ENCODE measurements around the gene OR13C8.

DNA sequence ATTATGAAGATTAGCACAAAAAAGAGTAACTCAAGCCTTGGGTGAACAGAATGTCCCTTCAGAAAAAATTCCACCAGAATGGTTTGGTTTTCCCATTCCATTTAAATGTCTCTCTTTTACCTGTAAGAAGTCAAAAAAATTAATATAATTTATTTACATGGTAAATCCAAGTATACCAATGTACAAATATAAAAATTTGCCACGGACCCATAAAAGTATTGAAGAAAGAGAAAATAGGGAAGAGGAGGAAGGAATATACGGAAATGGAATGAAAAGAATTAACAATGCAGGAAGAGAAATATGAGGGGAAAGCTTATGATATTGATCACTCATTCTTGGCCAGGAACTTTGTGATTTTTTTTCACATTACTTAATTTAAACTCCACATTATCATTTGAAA, 49.1 kb downstream of the OR13C8 start, which contains the start of gene OR13C9:
- TF ChIP-seq CTCF (IDR thresholded peaks at IDR 0.05) (no peak), EP300 (IDR thresholded peaks at IDR 0.05; ENCODE audit: borderline replicate concordance in 1 of 2, low read depth in 1 of 2, low read length in 1 of 2) (no peak), JUND (IDR thresholded peaks at IDR 0.05) (no peak), SIN3A (IDR thresholded peaks at IDR 0.05; ENCODE audit: borderline replicate concordance, low read depth, low read length) (no peak), GATA2 (CRISPR knock-in tag; IDR thresholded peaks at IDR 0.05) (no peak), EZH2phosphoT487 (IDR thresholded peaks at IDR 0.05; ENCODE audit: borderline replicate concordance, low read depth) (no peak), TAF1 (IDR thresholded peaks at IDR 0.05; ENCODE audit: borderline replicate concordance, low read depth, low read length) (no peak), IRF3 (IDR thresholded peaks at IDR 0.05; ENCODE audit: low read depth, low read length) (no peak), NFIC (IDR thresholded peaks at IDR 0.05; ENCODE audit: borderline replicate concordance) (no peak)

All from SK-N-SH (cell line).